H1 (cell line): Measurements from ENCODE around the gene CLP1.

Experiments used
- CREB1 ChIP-seq: IDR thresholded peaks from 2 replicates; pipeline ENCODE4 v1.6.1; 2012; ENCODE audit warnings: inconsistent platforms
- EGR1 ChIP-seq: IDR thresholded peaks from 2 replicates; pipeline ENCODE4 v1.6.1; 2011; ENCODE audit warnings: low read depth, low read length, borderline replicate concordance
- MAFK ChIP-seq: IDR thresholded peaks from 2 replicates; pipeline ENCODE4 v1.6.1; 2012; ENCODE audit warnings: low read depth, mild to moderate bottlenecking, improper control_type of control experiment, low read length
- POLR2AphosphoS5 ChIP-seq: IDR thresholded peaks from 2 replicates; pipeline ENCODE4 v1.6.1; 2011; ENCODE audit warnings: low read depth, low read length
- SUZ12 ChIP-seq: fragments of 200-600 bp; sonication (generic); IDR thresholded peaks from 2 replicates; pipeline ENCODE4 v1.6.1; 2012; ENCODE audit warnings: mild to moderate bottlenecking, inconsistent platforms, low read length, moderate library complexity, mixed read lengths
- USF2 ChIP-seq: IDR thresholded peaks from 2 replicates; pipeline ENCODE4 v1.6.1; 2011; ENCODE audit warnings: low read length, improper control_type of control experiment
- TF ChIP-seq, protein P1 (sequence below), 3 experiments: IDR thresholded peaks; 1 replicate in 2 of 3; 2 replicates in 1 of 3; pipeline versions ENCODE4 v1.5.1 to v1.6.1; 2011; ENCODE audit warnings: low read length in 3 of 3, mild to moderate bottlenecking in 3 of 3, inconsistent platforms in 2 of 3, low read depth in 1 of 3, moderate library complexity in 1 of 3; ENCODE audit not compliant: insufficient read depth in 1 of 3; ENCODE audit errors: control extremely low read depth in 1 of 3

DNA sequence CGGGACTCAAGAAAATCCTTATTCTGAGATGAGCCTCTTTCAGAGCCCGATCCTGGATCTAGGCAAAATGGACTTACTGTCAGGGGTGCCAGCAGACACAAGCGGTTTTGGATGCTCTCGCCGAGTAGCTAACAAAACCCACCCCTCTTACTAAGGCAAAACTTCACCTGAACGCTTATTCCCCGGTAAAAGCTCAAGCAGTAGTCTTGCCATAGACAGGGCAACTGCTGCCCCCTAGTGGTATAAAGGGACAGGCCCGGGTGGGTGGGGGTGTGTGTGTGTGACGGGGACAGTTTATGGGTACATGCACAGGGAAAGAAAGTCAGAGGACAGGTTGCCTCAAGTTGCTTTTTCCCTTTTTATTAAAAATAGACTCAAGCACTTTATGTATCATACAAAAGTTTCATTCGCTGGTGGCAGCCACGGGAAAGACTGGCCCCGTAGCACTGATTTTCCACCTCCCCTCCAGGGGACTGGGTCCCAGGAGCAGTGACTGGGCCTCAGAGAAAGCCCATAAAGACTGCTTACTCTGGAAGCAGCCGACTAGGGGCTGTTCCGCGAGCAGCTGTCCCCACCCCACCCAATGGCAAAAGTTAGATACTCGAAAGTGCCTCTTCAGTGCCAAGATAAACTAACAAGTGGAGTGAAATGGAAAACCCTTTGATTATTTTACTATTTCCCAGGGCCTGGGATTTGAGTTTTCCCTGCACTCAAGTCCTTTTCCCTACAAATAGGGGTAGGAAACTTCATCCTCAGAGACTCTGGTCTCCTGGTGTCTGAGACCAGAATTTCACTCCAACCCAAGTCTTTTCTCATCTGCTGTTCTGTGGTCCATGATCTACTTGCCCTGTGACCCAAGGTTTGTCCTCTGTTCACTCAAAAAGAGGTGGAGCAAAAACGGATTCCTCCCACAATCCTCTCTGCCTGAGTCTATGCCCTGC, 12.5 kb upstream of the CLP1 start:
- TF ChIP-seq, protein P1, sequence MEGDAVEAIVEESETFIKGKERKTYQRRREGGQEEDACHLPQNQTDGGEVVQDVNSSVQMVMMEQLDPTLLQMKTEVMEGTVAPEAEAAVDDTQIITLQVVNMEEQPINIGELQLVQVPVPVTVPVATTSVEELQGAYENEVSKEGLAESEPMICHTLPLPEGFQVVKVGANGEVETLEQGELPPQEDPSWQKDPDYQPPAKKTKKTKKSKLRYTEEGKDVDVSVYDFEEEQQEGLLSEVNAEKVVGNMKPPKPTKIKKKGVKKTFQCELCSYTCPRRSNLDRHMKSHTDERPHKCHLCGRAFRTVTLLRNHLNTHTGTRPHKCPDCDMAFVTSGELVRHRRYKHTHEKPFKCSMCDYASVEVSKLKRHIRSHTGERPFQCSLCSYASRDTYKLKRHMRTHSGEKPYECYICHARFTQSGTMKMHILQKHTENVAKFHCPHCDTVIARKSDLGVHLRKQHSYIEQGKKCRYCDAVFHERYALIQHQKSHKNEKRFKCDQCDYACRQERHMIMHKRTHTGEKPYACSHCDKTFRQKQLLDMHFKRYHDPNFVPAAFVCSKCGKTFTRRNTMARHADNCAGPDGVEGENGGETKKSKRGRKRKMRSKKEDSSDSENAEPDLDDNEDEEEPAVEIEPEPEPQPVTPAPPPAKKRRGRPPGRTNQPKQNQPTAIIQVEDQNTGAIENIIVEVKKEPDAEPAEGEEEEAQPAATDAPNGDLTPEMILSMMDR (IDR thresholded peaks at IDR 0.05; ENCODE audit: control extremely low read depth in 1 of 3, insufficient read depth in 1 of 3, low read depth in 1 of 3, low read length in 3 of 3): peak; percentile 79 to 89 (median 85)
- TF ChIP-seq EGR1 (no peak), USF2 (no peak), MAFK (no peak), POLR2AphosphoS5 (peak; percentile 78), SUZ12 (no peak), CREB1 (0 out of 2 replicates have a peak, but pooled peaks have one; percentile 18)
